GM19193 (cell line): ENCODE data around the gene ZFP64.

ENCODE experiments used
- POLR2A ChIP-seq: IDR thresholded peaks from 4 replicates; pipeline ENCODE4 v1.6.1; 2011; ENCODE audit not compliant: insufficient read depth, insufficient read length; ENCODE audit errors: extremely low read depth

ZFP64 gene

DNA sequence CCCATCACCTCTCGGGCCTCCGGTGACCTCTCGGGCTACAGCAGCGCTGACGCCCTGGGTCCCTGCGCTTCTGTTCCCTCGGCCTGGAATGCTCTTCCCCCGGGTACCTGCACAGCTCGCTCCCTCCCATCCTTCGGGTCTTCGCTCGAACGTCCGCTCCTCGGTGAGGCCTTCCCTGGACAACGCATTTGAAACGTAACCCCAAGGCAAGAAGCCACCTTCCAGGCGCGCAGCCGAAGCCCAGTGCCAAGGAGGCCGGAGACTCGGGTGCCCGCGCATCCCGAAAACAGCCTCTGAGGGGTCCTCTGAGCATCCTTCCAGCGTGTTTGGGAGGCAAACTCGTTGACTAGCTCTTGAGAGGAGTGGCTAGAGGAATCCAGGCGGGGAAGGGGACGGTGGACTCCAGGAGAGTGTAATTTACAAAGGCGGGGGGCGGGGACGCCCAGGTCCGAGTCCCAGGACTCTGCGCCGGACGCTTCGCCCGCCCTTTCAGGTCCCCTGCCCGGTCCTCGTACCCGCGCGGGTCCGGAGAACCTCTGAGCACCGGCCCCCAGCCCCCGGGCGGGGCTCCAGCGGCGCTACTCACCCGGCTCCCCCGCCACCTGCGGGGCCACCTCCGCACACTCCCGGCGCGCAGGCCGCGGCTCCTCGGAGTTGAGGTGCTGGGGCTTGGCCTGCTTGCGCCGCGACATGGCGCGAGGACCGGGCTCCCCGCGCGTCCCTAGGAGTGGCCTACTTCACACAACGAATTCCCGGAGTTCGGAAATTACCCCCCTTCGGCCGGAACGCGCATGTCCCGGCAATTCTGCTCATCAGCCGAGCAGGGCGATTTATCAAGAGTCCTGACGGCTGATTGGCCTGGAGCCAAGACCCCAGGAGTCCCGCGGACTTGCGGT lies 86.8 kb downstream of the ZFP64 start:
- no peak for TF ChIP-seq POLR2A

DNA sequence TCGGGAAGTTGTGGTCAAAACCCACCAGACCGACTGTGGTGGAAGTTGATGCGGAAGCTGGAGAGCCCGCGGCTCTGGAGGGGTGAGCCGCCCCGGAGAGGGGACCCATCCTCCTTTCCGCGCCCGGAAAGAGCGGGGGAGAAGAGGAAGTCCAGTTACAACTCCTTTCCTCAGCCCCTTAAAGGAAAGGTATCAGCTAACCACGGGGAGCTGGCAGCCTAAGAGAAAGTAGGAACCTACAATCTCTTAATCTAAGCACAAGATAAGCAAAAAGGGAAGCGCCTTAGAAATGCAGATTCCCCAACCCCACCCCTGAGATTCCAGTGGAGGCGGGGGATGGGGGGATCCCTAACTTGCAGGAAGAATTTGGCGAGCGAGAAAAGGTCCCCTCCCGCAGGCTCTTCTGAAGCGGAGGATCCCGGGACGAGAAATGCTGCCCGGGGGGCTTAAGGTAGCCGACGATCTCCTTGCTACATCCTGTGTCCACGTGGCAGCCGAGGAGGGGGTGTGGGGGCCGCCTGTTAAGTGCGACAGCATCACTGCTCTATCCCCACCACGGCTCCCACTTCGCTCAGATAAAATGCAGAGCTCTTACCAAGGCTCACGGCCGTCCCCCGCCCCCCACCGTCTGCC lies 87.5 kb downstream of the ZFP64 start:
- no peak for TF ChIP-seq POLR2A

DNA sequence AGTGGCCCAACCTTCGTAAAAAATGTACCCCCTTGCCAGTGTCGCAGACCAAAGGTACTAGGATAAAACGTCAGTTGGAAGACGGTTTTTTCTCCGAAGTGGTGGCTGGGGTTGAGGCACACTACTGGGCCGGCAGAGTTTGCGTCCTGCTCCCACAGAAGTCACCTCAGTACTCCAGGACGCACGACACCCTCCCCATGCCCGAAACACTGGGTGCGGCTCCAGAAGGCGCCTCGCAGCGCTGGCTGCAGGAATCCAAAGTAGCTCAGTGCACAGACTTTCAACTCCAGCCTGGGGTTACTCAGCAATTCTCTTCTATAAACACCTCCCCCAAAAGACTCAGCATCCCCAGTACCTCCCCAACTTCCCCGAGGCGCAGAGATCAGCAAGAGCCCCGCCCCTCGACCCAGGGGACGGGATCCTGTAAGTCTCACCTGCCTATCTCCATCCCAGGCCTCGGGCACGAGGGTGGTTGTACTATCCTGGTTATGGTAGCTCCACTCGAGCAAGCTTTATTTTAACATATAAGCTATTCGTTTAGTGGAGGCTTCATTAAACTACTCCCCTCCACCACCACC lies 88.2 kb downstream of the ZFP64 start:
- TF ChIP-seq POLR2A: no peak

- TF ChIP-seq POLR2A: no peak
Observed at GRCh38 chr20:52102559-52102958, 89.0 kb downstream of the ZFP64 start.

- TF ChIP-seq POLR2A: no peak
Observed at GRCh38 chr20:52102126-52102525, 89.5 kb downstream of the ZFP64 start.
